Liver (tissue), 9 donors: ENCODE measurements around the gene HSPA4L. TPM values are rescaled to one million over a fixed set of nuclear protein-coding genes. Genes with fewer than 3 reads are reported as not detected.

Source experiments
- DNase-seq: peaks from one replicate; pipeline ENCODE4 v3.0.0-alpha.2; 2017; ENCODE audit warnings: low spot score
- H3K27ac ChIP-seq, 2 donors: one replicate each; pipeline ENCODE4 v1.7.0; 2013; ENCODE audit warnings: inconsistent platforms in 2 of 2, low read length in 2 of 2, control low read depth in 1 of 2, low read depth in 1 of 2, mild to moderate bottlenecking in 1 of 2
- H3K27me3 ChIP-seq, 4 donors: one replicate each; pipeline versions ENCODE4 v1.6.1 to v1.7.0; 2013; ENCODE audit warnings: low read length in 3 of 4, inconsistent platforms in 1 of 4, mild to moderate bottlenecking in 1 of 4, moderate library complexity in 1 of 4; ENCODE audit not compliant: control insufficient read depth in 4 of 4, insufficient read depth in 4 of 4
- H3K36me3 ChIP-seq, 4 donors: one replicate each; pipeline versions ENCODE4 v1.6.1 to v1.7.0; 2013; ENCODE audit warnings: low read length in 3 of 4, mild to moderate bottlenecking in 3 of 4, low read depth in 1 of 4, moderate library complexity in 1 of 4; ENCODE audit not compliant: control insufficient read depth in 4 of 4, insufficient read depth in 3 of 4
- H3K4me1 ChIP-seq, 4 donors: one replicate each; pipeline versions ENCODE4 v1.6.1 to v1.7.0; 2013; ENCODE audit warnings: low read length in 3 of 4, mild to moderate bottlenecking in 3 of 4, moderate library complexity in 1 of 4; ENCODE audit not compliant: control insufficient read depth in 4 of 4, insufficient read depth in 4 of 4
- H3K4me3 ChIP-seq, 3 donors: one replicate each; pipeline versions ENCODE4 v1.6.1 to v1.7.0; 2013; ENCODE audit warnings: low read length in 3 of 3, control low read depth in 1 of 3, low read depth in 1 of 3, mild to moderate bottlenecking in 1 of 3
- H3K9ac ChIP-seq, 2 donors: one replicate each; pipeline ENCODE4 v1.7.0; 2013; ENCODE audit warnings: low read length in 2 of 2, mild to moderate bottlenecking in 2 of 2, moderate library complexity in 2 of 2, control low read depth in 1 of 2, low read depth in 1 of 2
- H3K9me3 ChIP-seq, 4 donors: one replicate each; pipeline versions ENCODE4 v1.6.1 to v1.7.0; 2013; ENCODE audit warnings: low read length in 3 of 4; ENCODE audit not compliant: control insufficient read depth in 4 of 4
- ATF3 ChIP-seq: IDR thresholded peaks from 2 replicates; pipeline ENCODE4 v1.6.1; 2016; ENCODE audit warnings: antibody characterized with exemption
- CTCF ChIP-seq: fragments of 150-350 bp; IDR thresholded peaks from 2 replicates; pipeline ENCODE4 v1.5.1; 2017; ENCODE audit warnings: improper control_type of control experiment, low read depth, low read length; ENCODE audit not compliant: missing input control
- EGR1 ChIP-seq, 2 donors: IDR thresholded peaks; 2 replicates each; pipeline ENCODE4 v1.6.1; 2016 to 2018; ENCODE audit warnings: antibody characterized with exemption in 2 of 2, low read depth in 2 of 2
- FOXA1 ChIP-seq: IDR thresholded peaks from 2 replicates; pipeline ENCODE4 v1.6.1; 2016; ENCODE audit warnings: antibody characterized with exemption
- FOXA2 ChIP-seq: IDR thresholded peaks from 2 replicates; pipeline ENCODE4 v1.6.1; 2016; ENCODE audit warnings: antibody characterized with exemption
- GABPA ChIP-seq, 2 donors: IDR thresholded peaks in 1 of 2; conservative IDR thresholded peaks in 1 of 2; 2 replicates each; pipeline ENCODE4 v1.6.1; 2016; ENCODE audit warnings: antibody characterized with exemption in 2 of 2, mild to moderate bottlenecking in 1 of 2, moderate library complexity in 1 of 2
- HNF4A ChIP-seq, 2 donors: conservative IDR thresholded peaks; 2 replicates each; pipeline ENCODE4 v1.6.1; 2016; ENCODE audit warnings: antibody characterized with exemption in 2 of 2, mild to moderate bottlenecking in 2 of 2
- HNF4G ChIP-seq: IDR thresholded peaks from 2 replicates; pipeline ENCODE4 v1.6.1; 2016; ENCODE audit warnings: antibody characterized with exemption
- JUND ChIP-seq, 2 donors: IDR thresholded peaks; 2 replicates each; pipeline ENCODE4 v1.6.1; 2016; ENCODE audit warnings: antibody characterized with exemption in 2 of 2
- MAX ChIP-seq: IDR thresholded peaks from 2 replicates; pipeline ENCODE4 v1.6.1; 2016; ENCODE audit warnings: antibody characterized with exemption
- NR2F2 ChIP-seq: IDR thresholded peaks from 2 replicates; pipeline ENCODE4 v1.6.1; 2016; ENCODE audit warnings: antibody characterized with exemption
- RAD21 ChIP-seq, 2 donors: IDR thresholded peaks; 2 replicates each; pipeline ENCODE4 v1.6.1; 2016; ENCODE audit warnings: antibody characterized with exemption in 2 of 2, mild to moderate bottlenecking in 2 of 2
- REST ChIP-seq: IDR thresholded peaks from 2 replicates; pipeline ENCODE4 v1.6.1; 2016; ENCODE audit warnings: antibody characterized with exemption, mild to moderate bottlenecking
- RXRA ChIP-seq, 2 donors: IDR thresholded peaks; 2 replicates each; pipeline ENCODE4 v1.6.1; 2017 to 2018; ENCODE audit warnings: antibody characterized with exemption in 2 of 2, mild to moderate bottlenecking in 1 of 2
- SP1 ChIP-seq: IDR thresholded peaks from 2 replicates; pipeline ENCODE4 v1.6.1; 2018; ENCODE audit warnings: antibody characterized with exemption, mild to moderate bottlenecking
- TAF1 ChIP-seq: conservative IDR thresholded peaks from 2 replicates; pipeline ENCODE4 v1.6.1; 2016; ENCODE audit warnings: antibody characterized with exemption, mild to moderate bottlenecking
- YY1 ChIP-seq: IDR thresholded peaks from 2 replicates; pipeline ENCODE4 v1.6.1; 2016; ENCODE audit warnings: antibody characterized with exemption, mild to moderate bottlenecking
- ZBTB33 ChIP-seq: IDR thresholded peaks from 2 replicates; pipeline ENCODE4 v1.6.1; 2016; ENCODE audit warnings: antibody characterized with exemption
- WGBS: extraction: QIAGEN DNeasy Blood & Tissue Kit; methylation state at CpG from one replicate; pipeline ENCODE4 v1.1.7; 2013; 5-methylcytosine and 5-hydroxymethylcytosine counted together
- polyA plus RNA-seq, 2 donors: library from polyadenylated mRNA; stranded (reverse) in 1 of 2; unstranded in 1 of 2; fragments of 200-250 nt in 1 of 2; fragments of >200 nt in 1 of 2; fragmentation: Nextera tagmentation in 1 of 2; extraction: Ambion mirVana in 1 of 2; gene quantifications; one replicate each; pipeline versions ENCODE4 v1.2.1 to v1.2.3, GENCODE V29; 2013 to 2015
- total RNA-seq, 2 donors: library from RNA; depleted of rRNA; stranded (reverse); fragments of >200 nt; gene quantifications; one replicate each; pipeline ENCODE4 v1.2.3, GENCODE V29; 2014
- donor health status: healthy.
- donor health status: healthy.
- donor health status: healthy.
- donor health status: healthy.
- donor health status: healthy.

Gene HSPA4L
- total and polyA plus RNA-seq, 4 donors: 1.6 to 5.3 (median 2.8) TPM

GRCh38 chr4:127852661-127853060 is 70.5 kb downstream of the HSPA4L start:
- no peaks in the 10 kb centered on the region for H3K27me3 ChIP-seq
- no peak for DNase-seq
- WGBS: 35% methylated on average over 1 of the region's 1 CpG
- H3K36me3 ChIP-seq: no peaks in the 10 kb centered on the region
- H3K27ac ChIP-seq: no peak overlapping the region
- no peak overlapping the region for H3K4me3 ChIP-seq
- TF ChIP-seq ZBTB33: no peak
- TF ChIP-seq SP1: no peak
- no peak for TF ChIP-seq FOXA1
- no peak for TF ChIP-seq CTCF
- no peak for TF ChIP-seq ATF3
- no peak for TF ChIP-seq YY1
- TF ChIP-seq JUND (IDR thresholded peaks at IDR 0.05): no peak
- no peak for TF ChIP-seq RXRA (IDR thresholded peaks at IDR 0.05)
- no peak for TF ChIP-seq MAX
- TF ChIP-seq EGR1 (IDR thresholded peaks at IDR 0.05; ENCODE audit: low read depth in 2 of 2): no peak
- no peak for TF ChIP-seq GABPA (IDR thresholded peaks at IDR 0.05 in 1 of 2, conservative IDR thresholded peaks at IDR 0.05 in 1 of 2)
- no peak for TF ChIP-seq RAD21 (IDR thresholded peaks at IDR 0.05)
- TF ChIP-seq REST: no peak
- no peak for TF ChIP-seq TAF1
- TF ChIP-seq HNF4A (conservative IDR thresholded peaks at IDR 0.05): no peak
- TF ChIP-seq NR2F2: no peak
- TF ChIP-seq HNF4G: no peak
- TF ChIP-seq FOXA2: no peak
- H3K4me1 ChIP-seq: no peaks in the 10 kb centered on the region
- peaks cover 0 to 8% (median 1%) of the 10 kb centered on the region in 4 donors for H3K9me3 ChIP-seq
- H3K9ac ChIP-seq: no peak overlapping the region
